CD4-positive, alpha-beta T cell treated with Interleukin-15 for 4 hours (primary cell): ENCODE measurements around the gene ISLR2.

ENCODE experiments used
- DNase-seq: peaks from one replicate; pipeline ENCODE4 v3.0.0-alpha.2; 2020; ENCODE audit warnings: low spot score

Gene ISLR2

GRCh38 chr15:74129586-74130154 is 716 bp upstream of the ISLR2 start:
- DNase-seq: no peak

GRCh38 chr15:74130849-74131627 is 652 bp downstream of the ISLR2 start:
- DNase-seq: no peak

- DNase-seq: no peak
Observed at GRCh38 chr15:74131628-74132413, 1.4 kb downstream of the ISLR2 start.

GRCh38 chr15:74132681-74133651 is 2.6 kb downstream of the ISLR2 start:
- DNase-seq: no peak

- no peak for DNase-seq
Observed at GRCh38 chr15:74133694-74134386, 3.5 kb downstream of the ISLR2 start.

- DNase-seq: no peak
Observed at GRCh38 chr15:74134387-74135027, 4.1 kb downstream of the ISLR2 start.

- no peak for DNase-seq
Observed at GRCh38 chr15:74135041-74135565, 4.7 kb downstream of the ISLR2 start.

- no peak for DNase-seq
Observed at GRCh38 chr15:74136540-74136813, 6.1 kb downstream of the ISLR2 start.

GRCh38 chr15:74136814-74137536 is 6.6 kb downstream of the ISLR2 start:
- DNase-seq: no peak

GRCh38 chr15:74137537-74137894 is 7.1 kb downstream of the ISLR2 start:
- no peak for DNase-seq

- no peak for DNase-seq
Observed at GRCh38 chr15:74138642-74139041, 8.3 kb downstream of the ISLR2 start.

GRCh38 chr15:74141591-74141990 is 11.2 kb downstream of the ISLR2 start:
- DNase-seq: no peak

GRCh38 chr15:74144153-74144775 is 13.9 kb downstream of the ISLR2 start:
- DNase-seq: no peak

GRCh38 chr15:74146277-74146800 is 16.0 kb downstream of the ISLR2 start:
- no peak for DNase-seq

GRCh38 chr15:74147051-74147450 is 16.7 kb downstream of the ISLR2 start:
- no peak for DNase-seq

- DNase-seq: no peak
Observed at GRCh38 chr15:74155766-74156417, 25.5 kb downstream of the ISLR2 start.

- DNase-seq: no peak
Observed at GRCh38 chr15:74156678-74157411, 26.5 kb downstream of the ISLR2 start.
